Skeletal muscle tissue (tissue), 4 donors: ENCODE data around the gene PIM3. TPM values are rescaled to one million over a fixed set of nuclear protein-coding genes. Genes with fewer than 3 reads are reported as not detected.
A peak's percentile ranks its signal among the peaks of the same experiment; 100 is the strongest.

Experiments
- H3K27ac ChIP-seq: one replicate; pipeline ENCODE4 v1.7.0; 2013; ENCODE audit warnings: mild to moderate bottlenecking, low read depth, low read length, inconsistent platforms
- H3K27me3 ChIP-seq, 3 donors: one replicate each; pipeline ENCODE4 v1.7.0; 2013; ENCODE audit warnings: low read length in 3 of 3; ENCODE audit not compliant: control insufficient read depth in 3 of 3, insufficient read depth in 3 of 3
- H3K36me3 ChIP-seq, 3 donors: one replicate each; pipeline ENCODE4 v1.7.0; 2013; ENCODE audit warnings: low read length in 3 of 3; ENCODE audit not compliant: control insufficient read depth in 3 of 3, insufficient read depth in 3 of 3
- H3K4me1 ChIP-seq, 3 donors: one replicate each; pipeline ENCODE4 v1.7.0; 2013; ENCODE audit warnings: low read length in 3 of 3, mild to moderate bottlenecking in 3 of 3; ENCODE audit not compliant: control insufficient read depth in 3 of 3, insufficient read depth in 3 of 3
- H3K4me3 ChIP-seq, 3 donors: one replicate each; pipeline ENCODE4 v1.7.0; 2013; ENCODE audit warnings: low read length in 3 of 3
- H3K9ac ChIP-seq, 3 donors: one replicate each; pipeline ENCODE4 v1.7.0; 2013; ENCODE audit warnings: low read length in 3 of 3, mild to moderate bottlenecking in 3 of 3, moderate library complexity in 2 of 3, low read depth in 1 of 3
- H3K9me3 ChIP-seq, 3 donors: one replicate each; pipeline ENCODE4 v1.7.0; 2013; ENCODE audit warnings: low read length in 3 of 3; ENCODE audit not compliant: control insufficient read depth in 3 of 3
- total RNA-seq: library from RNA; depleted of rRNA; stranded (reverse); fragments of >200 nt; gene quantifications from one replicate; pipeline ENCODE4 v1.2.3, GENCODE V29; 2014
- donor health status: Osteomylitis.

The PIM3 gene
- total RNA-seq, 1 donor from 2014 or later: 14.6 TPM

- H3K36me3 ChIP-seq: peaks cover 16 to 22% (median 20%) of the 10 kb centered on the region in 3 donors
- H3K9ac ChIP-seq: peak overlapping the region; percentile 87 to 97 (median 90)
- H3K27me3 ChIP-seq: no peaks in the 10 kb centered on the region
- H3K4me3 ChIP-seq: peak overlapping the region; percentile 86 to 94 (median 92)
- H3K27ac ChIP-seq: peak overlapping the region; percentile 92
- no peaks in the 10 kb centered on the region for H3K9me3 ChIP-seq
- peaks cover 45 to 65% (median 55%) of the 10 kb centered on the region in 3 donors for H3K4me1 ChIP-seq
These were observed 1.0 kb downstream of the PIM3 start for GRCh38 chr22:49961601-49962011.

DNA sequence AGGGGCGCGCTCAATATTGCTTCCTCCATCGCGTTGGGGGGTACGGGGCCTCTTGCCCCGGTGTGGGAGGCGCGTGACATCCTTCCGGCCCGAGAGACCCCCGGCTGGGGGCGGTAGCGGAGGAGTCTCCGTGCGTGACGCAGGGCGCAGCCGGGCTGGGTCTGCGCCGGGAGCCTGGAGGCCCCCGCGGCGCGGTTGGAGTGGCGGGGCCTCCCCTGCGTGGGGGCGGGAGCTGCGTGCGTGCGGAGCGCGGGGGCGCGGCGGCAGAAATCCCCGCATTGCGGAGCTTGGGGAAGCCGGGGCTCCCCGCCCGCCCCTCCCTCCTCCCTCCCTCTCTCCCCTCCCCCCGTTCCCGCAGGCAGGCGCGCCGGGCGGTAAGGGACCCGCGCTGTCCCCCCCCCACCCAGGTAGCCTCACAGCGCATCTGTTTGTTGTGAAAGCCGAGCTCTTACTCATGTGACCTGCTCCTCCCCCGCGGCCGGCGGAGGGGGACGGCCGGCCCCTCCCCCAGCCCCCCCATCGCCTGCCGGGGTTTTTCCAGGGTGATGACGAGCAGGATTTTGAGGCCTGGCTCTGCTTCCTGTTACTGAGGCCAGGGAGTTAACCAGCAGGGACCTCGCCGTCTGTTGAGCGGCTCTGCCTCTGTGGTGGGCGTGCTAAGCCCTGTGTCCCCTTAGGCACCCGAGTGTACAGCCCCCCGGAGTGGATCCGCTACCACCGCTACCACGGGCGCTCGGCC lies 1.6 kb downstream of the PIM3 start:
- no peaks in the 10 kb centered on the region for H3K9me3 ChIP-seq
- H3K9ac ChIP-seq: peak overlapping the region; percentile 87 to 97 (median 90)
- H3K4me1 ChIP-seq: peaks cover 51 to 67% (median 57%) of the 10 kb centered on the region in 3 donors
- peak overlapping the region; percentile 92 for H3K27ac ChIP-seq
- peak overlapping the region; percentile 86 to 94 (median 92) for H3K4me3 ChIP-seq
- peaks cover 16 to 22% (median 20%) of the 10 kb centered on the region in 3 donors for H3K36me3 ChIP-seq
- no peaks in the 10 kb centered on the region for H3K27me3 ChIP-seq

GRCh38 chr22:49962751-49963646 lies 2.4 kb downstream of the PIM3 start:
- peak overlapping the region; percentile 83 for H3K27ac ChIP-seq
- H3K4me3 ChIP-seq: peak overlapping the region; percentile 61 to 86 (median 78)
- H3K9ac ChIP-seq: peak overlapping the region; percentile 76 to 94 (median 88)
- no peaks in the 10 kb centered on the region for H3K27me3 ChIP-seq
- H3K4me1 ChIP-seq: peaks cover 59 to 75% (median 66%) of the 10 kb centered on the region in 3 donors
- no peaks in the 10 kb centered on the region for H3K9me3 ChIP-seq
- peaks cover 16 to 22% (median 20%) of the 10 kb centered on the region in 3 donors for H3K36me3 ChIP-seq

DNA sequence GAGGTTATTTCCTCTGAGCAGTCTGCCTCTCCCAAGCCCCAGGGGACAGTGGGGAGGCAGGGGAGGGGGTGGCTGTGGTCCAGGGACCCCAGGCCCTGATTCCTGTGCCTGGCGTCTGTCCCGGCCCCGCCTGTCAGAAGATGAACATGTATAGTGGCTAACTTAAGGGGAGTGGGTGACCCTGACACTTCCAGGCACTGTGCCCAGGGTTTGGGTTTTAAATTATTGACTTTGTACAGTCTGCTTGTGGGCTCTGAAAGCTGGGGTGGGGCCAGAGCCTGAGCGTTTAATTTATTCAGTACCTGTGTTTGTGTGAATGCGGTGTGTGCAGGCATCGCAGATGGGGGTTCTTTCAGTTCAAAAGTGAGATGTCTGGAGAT lies 3.1 kb downstream of the PIM3 start:
- peak overlapping the region; percentile 57 to 94 (median 88) for H3K9ac ChIP-seq
- no peaks in the 10 kb centered on the region for H3K27me3 ChIP-seq
- peak overlapping the region; percentile 83 for H3K27ac ChIP-seq
- peaks cover 16 to 22% (median 20%) of the 10 kb centered on the region in 3 donors for H3K36me3 ChIP-seq
- peaks cover 63 to 81% (median 72%) of the 10 kb centered on the region in 3 donors for H3K4me1 ChIP-seq
- no peaks in the 10 kb centered on the region for H3K9me3 ChIP-seq
- H3K4me3 ChIP-seq: peak overlapping the region; percentile 61 to 86 (median 78)

GRCh38 chr22:49964136-49965090 lies 3.8 kb downstream of the PIM3 start:
- Histone ChIP-seq H3K4me1 (peaks cover 60 to 81% (median 74%) of the 10 kb centered on the region in 3 donors), H3K27ac (peak overlapping the region; percentile 83), H3K27me3 (no peaks in the 10 kb centered on the region), H3K9ac (peak overlapping the region; percentile 57 to 94 (median 88)), H3K4me3 (peak overlapping the region; percentile 61 to 86 (median 78)), H3K9me3 (no peaks in the 10 kb centered on the region), H3K36me3 (peaks cover 16 to 22% (median 20%) of the 10 kb centered on the region in 3 donors)

DNA sequence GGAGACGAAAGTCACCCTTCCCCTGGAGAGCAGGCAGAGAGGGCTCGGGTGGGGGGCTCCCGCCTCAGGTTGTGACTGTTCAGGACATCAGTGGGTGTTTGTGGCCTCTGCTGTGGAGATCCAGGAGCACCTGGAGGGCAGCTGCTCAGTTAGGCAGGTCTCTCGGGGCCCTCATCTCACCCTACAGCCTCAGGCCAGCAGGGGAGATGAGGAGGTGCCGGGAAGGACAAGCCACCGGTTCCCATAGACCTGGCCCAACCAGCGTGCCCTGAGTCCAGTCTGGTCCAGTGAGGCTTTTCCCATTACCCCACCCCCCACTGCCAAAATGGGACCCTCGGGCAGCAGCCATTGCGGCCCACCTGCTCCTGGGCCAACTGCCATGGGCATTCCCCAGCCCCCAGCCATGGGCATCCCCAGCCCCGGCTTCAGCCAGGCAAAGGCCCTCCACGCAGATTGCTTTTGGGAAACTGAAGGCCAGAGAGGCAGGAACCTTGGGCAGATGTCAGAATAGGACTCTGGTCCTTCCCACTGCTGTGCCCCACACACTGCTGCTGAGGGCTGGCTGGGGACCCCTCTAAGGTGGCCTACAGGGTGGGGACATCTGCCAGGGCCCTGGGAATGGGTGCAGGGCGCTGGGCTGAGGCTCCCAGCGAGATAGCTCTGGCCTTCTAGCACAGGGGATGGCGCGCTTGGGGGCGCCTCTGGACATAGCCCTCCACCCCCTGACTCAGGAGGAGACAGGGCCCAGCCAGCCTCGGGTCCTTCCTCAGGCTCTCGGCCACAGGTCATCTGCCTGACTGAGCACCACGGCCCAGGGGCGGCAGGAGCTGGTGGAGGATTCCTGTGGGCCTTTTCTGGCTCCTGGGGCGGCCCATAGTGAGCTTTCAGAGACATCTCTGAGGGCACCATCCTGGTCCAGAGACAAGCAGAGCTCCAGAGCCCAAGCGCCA lies 4.8 kb downstream of the PIM3 start:
- H3K9me3 ChIP-seq: no peaks in the 10 kb centered on the region
- peak overlapping the region in 2 of 3 donors; percentile 32 to 94 for H3K9ac ChIP-seq
- H3K4me3 ChIP-seq: peak overlapping the region in 1 of 3 donors; percentile 24
- peak overlapping the region; percentile 90 for H3K27ac ChIP-seq
- H3K36me3 ChIP-seq: peaks cover 16 to 22% (median 20%) of the 10 kb centered on the region in 3 donors
- H3K4me1 ChIP-seq: peaks cover 56 to 81% (median 73%) of the 10 kb centered on the region in 3 donors
- H3K27me3 ChIP-seq: no peaks in the 10 kb centered on the region

DNA sequence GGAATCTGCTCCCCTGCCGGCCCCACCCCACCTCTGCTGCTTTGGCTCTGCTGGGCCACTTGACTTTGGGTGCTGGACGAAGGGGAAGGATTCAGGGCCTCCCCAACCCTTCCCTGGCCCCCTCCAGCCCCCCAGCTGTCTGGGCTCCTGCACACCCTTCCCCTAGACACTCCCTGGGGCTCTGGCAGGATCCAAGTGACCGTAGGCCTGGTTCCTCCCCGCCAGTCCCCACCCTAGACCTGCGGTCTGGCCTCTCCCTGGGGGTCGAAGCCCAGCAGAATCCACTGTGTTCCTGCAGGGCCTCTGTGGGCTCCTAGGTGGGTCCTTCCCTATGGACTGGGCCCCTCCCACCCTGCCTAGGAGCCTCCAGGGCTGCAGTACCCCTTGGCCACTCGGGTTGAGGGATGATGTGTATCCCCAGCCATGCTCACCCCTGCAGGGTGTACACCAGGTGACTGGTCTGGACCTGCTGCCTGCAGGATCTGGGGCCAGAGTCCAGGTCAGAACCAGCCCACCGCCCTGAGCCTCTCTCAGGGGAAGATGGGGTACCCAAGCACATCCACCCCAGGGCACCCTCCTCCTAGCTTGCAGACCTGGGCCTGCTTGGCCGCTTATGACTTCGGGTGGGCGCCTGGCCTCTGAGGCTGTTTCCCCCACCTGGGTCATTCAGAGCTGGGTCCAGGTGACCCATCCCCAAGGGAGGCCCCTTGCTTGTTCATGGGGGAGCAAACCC lies 5.6 kb downstream of the PIM3 start:
- Histone ChIP-seq H3K4me1 (peaks cover 65 to 88% (median 80%) of the 10 kb centered on the region in 3 donors), H3K4me3 (peak overlapping the region in 2 of 3 donors; percentile 29 to 57), H3K36me3 (peaks cover 16 to 22% (median 20%) of the 10 kb centered on the region in 3 donors), H3K9me3 (no peaks in the 10 kb centered on the region), H3K9ac (peak overlapping the region; percentile 79 to 85 (median 82)), H3K27me3 (no peaks in the 10 kb centered on the region), H3K27ac (peak overlapping the region; percentile 90)
